Measurements from ENCODE around the gene DIO1.

DNA sequence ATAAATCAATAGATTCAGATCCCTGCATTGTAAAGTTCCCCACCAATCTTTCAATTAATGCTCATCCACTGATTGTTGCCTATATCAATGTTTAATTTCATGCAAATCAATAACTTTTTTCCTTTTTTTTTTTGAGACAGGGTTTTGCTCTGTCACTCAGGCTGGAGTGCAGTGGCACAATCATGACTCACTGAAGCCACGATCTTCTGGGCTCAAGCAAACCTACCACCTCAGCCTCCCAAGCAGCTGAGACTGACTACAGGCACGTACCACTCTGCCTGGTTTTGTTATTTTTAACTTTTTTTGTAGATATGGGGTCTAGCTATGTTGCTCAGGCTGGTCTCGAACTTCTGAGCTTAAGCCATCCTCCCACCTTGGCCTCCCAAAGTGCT lies 25.7 kb downstream of the DIO1 start:
- TF ChIP-seq, protein P1, sequence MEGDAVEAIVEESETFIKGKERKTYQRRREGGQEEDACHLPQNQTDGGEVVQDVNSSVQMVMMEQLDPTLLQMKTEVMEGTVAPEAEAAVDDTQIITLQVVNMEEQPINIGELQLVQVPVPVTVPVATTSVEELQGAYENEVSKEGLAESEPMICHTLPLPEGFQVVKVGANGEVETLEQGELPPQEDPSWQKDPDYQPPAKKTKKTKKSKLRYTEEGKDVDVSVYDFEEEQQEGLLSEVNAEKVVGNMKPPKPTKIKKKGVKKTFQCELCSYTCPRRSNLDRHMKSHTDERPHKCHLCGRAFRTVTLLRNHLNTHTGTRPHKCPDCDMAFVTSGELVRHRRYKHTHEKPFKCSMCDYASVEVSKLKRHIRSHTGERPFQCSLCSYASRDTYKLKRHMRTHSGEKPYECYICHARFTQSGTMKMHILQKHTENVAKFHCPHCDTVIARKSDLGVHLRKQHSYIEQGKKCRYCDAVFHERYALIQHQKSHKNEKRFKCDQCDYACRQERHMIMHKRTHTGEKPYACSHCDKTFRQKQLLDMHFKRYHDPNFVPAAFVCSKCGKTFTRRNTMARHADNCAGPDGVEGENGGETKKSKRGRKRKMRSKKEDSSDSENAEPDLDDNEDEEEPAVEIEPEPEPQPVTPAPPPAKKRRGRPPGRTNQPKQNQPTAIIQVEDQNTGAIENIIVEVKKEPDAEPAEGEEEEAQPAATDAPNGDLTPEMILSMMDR (conservative IDR thresholded peaks at IDR 0.05), result no peak
- TF ChIP-seq EZH2 (IDR thresholded peaks at IDR 0.05; ENCODE audit: low read depth), result no peak
